B cell (primary cell): ENCODE results near the gene TMC6.

Source experiments
- CTCF ChIP-seq: fragments of 200-600 bp; IDR thresholded peaks from one replicate; pipeline ENCODE4 v1.8.0; 2022; ENCODE audit warnings: antibody characterized with exemption, mild to moderate bottlenecking
- EZH2 ChIP-seq: IDR thresholded peaks from 2 replicates; pipeline ENCODE4 v1.6.1; 2012; ENCODE audit warnings: borderline replicate concordance, low read depth, mild to moderate bottlenecking, moderate library complexity, low read length; ENCODE audit not compliant: insufficient read depth, poor library complexity, severe bottlenecking

DNA sequence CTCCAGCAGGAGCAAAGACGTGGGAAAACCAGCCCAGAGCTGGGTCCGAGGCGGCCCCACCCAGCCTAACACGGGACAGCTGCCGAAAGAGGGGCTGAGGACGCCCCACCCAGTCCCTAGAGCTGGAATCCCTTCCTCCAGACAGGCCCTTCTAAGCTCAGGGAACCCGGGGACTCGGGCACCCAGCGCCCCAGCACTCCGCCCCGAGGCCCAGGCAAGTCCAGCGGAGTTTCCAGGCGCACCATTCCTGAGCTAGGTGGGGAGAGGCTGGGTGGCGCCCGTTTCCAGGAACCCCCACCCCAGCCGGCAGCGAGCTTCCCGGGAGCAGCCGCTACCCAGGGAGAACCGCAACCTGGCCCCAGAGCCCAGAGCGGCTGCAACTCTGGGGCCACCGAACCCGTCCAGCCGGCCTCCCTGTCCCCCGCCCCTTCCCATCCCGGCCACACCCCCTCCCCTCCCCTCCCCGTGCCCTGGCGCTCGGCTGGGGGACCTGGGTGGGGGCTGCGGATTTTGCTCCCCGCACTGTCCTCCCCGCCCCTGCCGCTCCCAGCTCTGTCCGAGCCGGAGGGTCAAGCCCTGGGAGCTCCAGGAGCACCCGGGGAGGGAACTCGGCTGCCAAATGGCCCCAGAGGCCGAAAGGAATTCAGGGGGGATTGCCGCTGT lies 536 bp downstream of the TMC6 start:
- TF ChIP-seq EZH2 (no peak), CTCF (no peak)
